AG04449 (cell line): ENCODE data around the gene PIK3C2B.

Source experiments
- CTCF ChIA-PET: fragments of 350-600 bp; formaldehyde crosslinking; extraction: SDS; loops from one replicate; lab custom pipeline; 2021; ENCODE audit warnings: antibody characterized with exemption; lab: Yijun Ruan, JAX
- POLR2A ChIA-PET: fragments of 400-600, 350-600 bp; formaldehyde crosslinking; extraction: SDS; loops from one replicate; lab custom pipeline; 2020; ENCODE audit warnings: antibody characterized with exemption, inconsistent platforms; lab: Yijun Ruan, JAX
- DNase-seq: peaks from one replicate; pipeline ENCODE4 v3.0.0-alpha.2; 2010; ENCODE audit warnings: low read depth, low spot score
- H3K4me3 ChIP-seq: 2 replicates; pipeline ENCODE4 v1.5.1; 2011; ENCODE audit warnings: low read depth, mild to moderate bottlenecking, control low read depth, low read length
- TF ChIP-seq, protein P1 (sequence below): IDR thresholded peaks from one replicate; pipeline ENCODE4 v1.5.1; 2011; ENCODE audit warnings: mild to moderate bottlenecking, moderate library complexity, low read length, control low read depth, inconsistent platforms; ENCODE audit not compliant: insufficient read depth; ENCODE audit errors: missing control alignments

Gene PIK3C2B

GRCh38 chr1:204503913-204504519 lies 9.4 kb upstream of the PIK3C2B start:
- CTCF ChIA-PET = interaction anchor here (0.8 to 19.8 kb wide), 33 partner anchors 9 to 641 kb away, joined by 3 to 1052 read pairs (median 7); partner anchors contain the start of genes GOLT1A, MDM4 and PIK3C2B
- TF ChIP-seq, protein P1, sequence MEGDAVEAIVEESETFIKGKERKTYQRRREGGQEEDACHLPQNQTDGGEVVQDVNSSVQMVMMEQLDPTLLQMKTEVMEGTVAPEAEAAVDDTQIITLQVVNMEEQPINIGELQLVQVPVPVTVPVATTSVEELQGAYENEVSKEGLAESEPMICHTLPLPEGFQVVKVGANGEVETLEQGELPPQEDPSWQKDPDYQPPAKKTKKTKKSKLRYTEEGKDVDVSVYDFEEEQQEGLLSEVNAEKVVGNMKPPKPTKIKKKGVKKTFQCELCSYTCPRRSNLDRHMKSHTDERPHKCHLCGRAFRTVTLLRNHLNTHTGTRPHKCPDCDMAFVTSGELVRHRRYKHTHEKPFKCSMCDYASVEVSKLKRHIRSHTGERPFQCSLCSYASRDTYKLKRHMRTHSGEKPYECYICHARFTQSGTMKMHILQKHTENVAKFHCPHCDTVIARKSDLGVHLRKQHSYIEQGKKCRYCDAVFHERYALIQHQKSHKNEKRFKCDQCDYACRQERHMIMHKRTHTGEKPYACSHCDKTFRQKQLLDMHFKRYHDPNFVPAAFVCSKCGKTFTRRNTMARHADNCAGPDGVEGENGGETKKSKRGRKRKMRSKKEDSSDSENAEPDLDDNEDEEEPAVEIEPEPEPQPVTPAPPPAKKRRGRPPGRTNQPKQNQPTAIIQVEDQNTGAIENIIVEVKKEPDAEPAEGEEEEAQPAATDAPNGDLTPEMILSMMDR = no peak
- POLR2A ChIA-PET = no interaction called here
- DNase-seq = no peak
- no peak overlapping the region for H3K4me3 ChIP-seq

DNA sequence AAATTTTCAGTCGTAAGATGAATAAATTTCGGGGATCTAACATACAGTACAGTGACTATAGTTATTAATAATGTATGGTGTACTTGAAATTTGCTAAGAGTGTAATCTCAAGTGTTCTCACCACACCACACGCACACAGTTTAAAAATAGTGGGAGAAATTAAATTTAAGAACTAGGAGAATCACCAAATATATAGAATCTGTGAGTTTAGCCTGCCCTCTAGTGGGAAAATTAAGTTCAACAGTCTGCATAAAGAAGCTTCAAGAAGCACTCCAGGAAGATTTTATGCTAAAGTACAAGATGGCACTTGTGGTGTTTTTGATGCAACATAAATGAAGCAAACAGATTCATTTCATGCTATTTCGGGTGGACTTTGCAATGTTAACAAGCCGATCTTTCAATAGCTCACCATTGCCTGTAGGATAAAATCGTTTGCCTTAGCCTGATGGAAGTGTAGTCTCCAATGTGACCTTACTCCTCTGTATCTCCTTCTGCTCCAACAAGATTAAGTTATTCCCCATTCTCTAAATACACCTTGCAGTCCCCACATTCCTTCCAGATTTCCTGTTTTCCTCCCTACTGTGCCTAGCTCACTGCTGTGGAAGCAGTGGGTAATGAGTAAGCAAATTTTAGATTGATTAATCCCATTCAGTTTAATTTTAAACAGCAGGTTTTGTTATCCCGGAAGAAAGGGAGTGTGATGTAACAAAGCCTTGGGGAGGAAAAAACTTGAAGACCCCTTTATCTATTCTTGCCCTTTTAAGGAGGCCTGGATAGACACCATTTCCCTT lies 8.7 kb upstream of the PIK3C2B start:
- H3K4me3 ChIP-seq = no peak overlapping the region
- CTCF ChIA-PET = interaction anchor here (0.7 to 19.8 kb wide), 50 partner anchors 8 to 640 kb away, joined by 3 to 1052 read pairs (median 5); partner anchors contain the start of genes GOLT1A, MDM4 and PIK3C2B
- DNase-seq = no peak
- POLR2A ChIA-PET = interaction anchor here (0.6 to 1.6 kb wide), 2 partner anchors 10 to 309 kb away, joined by 3 to 4 read pairs; no protein-coding TSS in a partner anchor
- TF ChIP-seq, protein P1 = peak; percentile 40

DNA sequence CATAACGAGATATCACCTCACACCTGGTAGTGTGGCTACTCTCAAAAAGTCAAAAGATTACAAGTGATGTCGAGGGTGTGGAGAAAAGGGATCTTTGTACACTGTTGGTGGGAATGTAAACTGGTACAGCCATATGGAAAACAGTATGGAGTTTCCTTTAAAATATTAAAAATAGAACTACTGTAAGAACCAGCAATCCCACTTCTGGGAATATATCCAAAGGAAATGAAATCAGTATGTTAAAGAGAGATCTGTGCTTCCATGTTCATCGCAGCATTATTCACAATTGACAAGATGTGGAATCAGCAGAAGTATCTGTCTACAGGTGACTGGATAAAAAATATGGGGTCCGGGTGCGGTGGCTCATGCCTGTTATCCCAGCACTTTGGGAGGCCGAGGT lies 7.6 kb upstream of the PIK3C2B start:
- CTCF ChIA-PET = interaction anchor here (0.7 to 19.8 kb wide), 26 partner anchors 7 to 374 kb away, joined by 3 to 1052 read pairs (median 6); partner anchors contain the start of genes GOLT1A, MDM4 and PIK3C2B
- POLR2A ChIA-PET = interaction anchor here (0.6 to 1.6 kb wide), 2 partner anchors 9 to 73 kb away, joined by 3 to 4 read pairs; no protein-coding TSS in a partner anchor
- no peak for DNase-seq
- no peak overlapping the region for H3K4me3 ChIP-seq
- TF ChIP-seq, protein P1 = no peak

GRCh38 chr1:204499511-204500468 lies 5.2 kb upstream of the PIK3C2B start:
- CTCF ChIA-PET = interaction anchor here (1.2 to 19.8 kb wide), 6 partner anchors 6 to 286 kb away, joined by 3 to 1052 read pairs (median 50); partner anchors contain the start of gene GOLT1A
- H3K4me3 ChIP-seq = no peak overlapping the region
- TF ChIP-seq, protein P1 = no peak
- no peak for DNase-seq
- POLR2A ChIA-PET = no interaction called here

DNA sequence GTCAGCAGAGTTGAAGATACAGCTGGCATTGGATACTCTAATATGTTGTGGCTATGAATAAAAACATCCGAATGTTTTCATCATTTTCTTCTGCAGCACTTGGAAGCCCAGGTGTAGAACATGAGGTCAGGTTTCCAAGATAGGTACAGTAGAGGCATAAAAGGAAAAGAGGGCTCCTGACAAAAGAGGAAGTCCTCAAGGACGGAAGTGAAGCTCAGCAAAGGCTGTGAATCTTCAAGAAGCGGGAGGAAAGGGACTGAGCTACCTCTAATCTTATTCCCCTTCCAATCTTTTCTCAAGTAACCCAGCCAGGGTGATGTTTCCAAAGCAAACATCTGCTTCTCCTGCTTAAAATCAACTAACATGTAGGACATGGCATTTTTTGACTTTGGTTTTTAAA lies 4.4 kb upstream of the PIK3C2B start:
- DNase-seq = no peak
- no peak overlapping the region for H3K4me3 ChIP-seq
- ChIA-PET CTCF (interaction anchor here (0.6 to 19.8 kb wide), 5 partner anchors 7 to 285 kb away, joined by 3 to 1052 read pairs (median 94); partner anchors contain the start of gene GOLT1A), POLR2A (interaction anchor here (0.7 kb wide), 1 partner anchor 296 kb away, joined by 3 read pairs; no protein-coding TSS in a partner anchor)
- TF ChIP-seq, protein P1 = no peak
